SH-SY5Y (cell line): ENCODE results near the gene FGF21.

Experiments used
- GATA2 ChIP-seq: IDR thresholded peaks from 2 replicates; pipeline ENCODE4 v1.6.1; 2011; ENCODE audit warnings: mild to moderate bottlenecking, low read depth, low read length
- GATA3 ChIP-seq: IDR thresholded peaks from 2 replicates; pipeline ENCODE4 v1.6.1; 2011; ENCODE audit warnings: low read depth, mild to moderate bottlenecking, low read length, moderate library complexity

GRCh38 chr19:48768994-48769713, 13.8 kb downstream of the FGF21 start:
- TF ChIP-seq GATA2 = no peak
- no peak for TF ChIP-seq GATA3
